Effector memory CD4-positive, alpha-beta T cell (primary cell): ENCODE results near the gene CSNK1G2.

Source experiments
- DNase-seq, 3 donors: peaks; one replicate each; pipeline ENCODE4 v3.0.0-alpha.2; 2020
- H3K27ac ChIP-seq: 2 replicates; pipeline ENCODE4 v1.7.0; 2013; ENCODE audit warnings: mild to moderate bottlenecking, low read length, moderate library complexity; ENCODE audit not compliant: insufficient read depth, poor library complexity, severe bottlenecking
- H3K27me3 ChIP-seq: replicated peaks from 2 replicates; pipeline ENCODE4 v1.7.0; 2013; ENCODE audit warnings: mild to moderate bottlenecking, low read length; ENCODE audit not compliant: insufficient read depth, control insufficient read depth, poor library complexity, severe bottlenecking
- H3K36me3 ChIP-seq: 2 replicates; pipeline ENCODE4 v1.7.0; 2013; ENCODE audit warnings: mild to moderate bottlenecking, low read length, moderate library complexity; ENCODE audit not compliant: control insufficient read depth, insufficient read depth
- H3K4me1 ChIP-seq: 2 replicates; pipeline ENCODE4 v1.7.0; 2013; ENCODE audit warnings: low read length, mild to moderate bottlenecking; ENCODE audit not compliant: control insufficient read depth, insufficient read depth, poor library complexity, severe bottlenecking
- H3K4me3 ChIP-seq: 2 replicates; pipeline ENCODE4 v1.7.0; 2013; ENCODE audit warnings: low read length, low read depth, mild to moderate bottlenecking; ENCODE audit not compliant: insufficient read depth, poor library complexity, severe bottlenecking
- H3K9me3 ChIP-seq: 2 replicates; pipeline ENCODE4 v1.7.0; 2013; ENCODE audit warnings: mild to moderate bottlenecking, low read length, moderate library complexity; ENCODE audit not compliant: control insufficient read depth

CSNK1G2 gene

DNA sequence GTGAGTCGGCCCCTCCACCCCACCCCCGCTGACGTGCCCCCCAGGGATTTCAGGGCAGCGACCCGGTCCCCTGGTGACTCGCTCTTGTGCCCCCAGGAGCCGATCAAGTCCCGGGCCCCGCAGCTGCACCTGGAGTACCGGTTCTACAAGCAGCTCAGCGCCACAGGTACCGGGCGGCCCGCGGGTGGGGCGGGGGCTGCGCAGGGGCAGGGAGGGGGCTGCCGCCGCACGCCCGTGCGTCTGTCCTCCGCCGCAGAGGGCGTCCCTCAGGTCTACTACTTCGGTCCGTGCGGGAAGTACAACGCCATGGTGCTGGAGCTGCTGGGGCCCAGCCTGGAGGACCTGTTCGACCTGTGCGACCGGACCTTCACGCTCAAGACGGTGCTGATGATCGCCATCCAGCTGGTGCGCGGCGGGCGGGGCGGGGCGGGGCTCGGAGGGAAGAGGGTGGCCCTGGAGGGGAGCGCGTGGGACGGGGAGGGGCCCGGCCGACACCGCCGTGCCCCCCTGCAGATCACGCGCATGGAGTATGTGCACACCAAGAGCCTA is 37.4 kb downstream of the CSNK1G2 start:
- Histone ChIP-seq H3K27ac (no peak overlapping the region), H3K4me3 (no peak overlapping the region), H3K36me3 (peaks cover 51% of the 10 kb centered on the region), H3K4me1 (no peaks in the 10 kb centered on the region), H3K27me3 (no peaks in the 10 kb centered on the region), H3K9me3 (no peaks in the 10 kb centered on the region)
- DNase-seq: no peak

DNA sequence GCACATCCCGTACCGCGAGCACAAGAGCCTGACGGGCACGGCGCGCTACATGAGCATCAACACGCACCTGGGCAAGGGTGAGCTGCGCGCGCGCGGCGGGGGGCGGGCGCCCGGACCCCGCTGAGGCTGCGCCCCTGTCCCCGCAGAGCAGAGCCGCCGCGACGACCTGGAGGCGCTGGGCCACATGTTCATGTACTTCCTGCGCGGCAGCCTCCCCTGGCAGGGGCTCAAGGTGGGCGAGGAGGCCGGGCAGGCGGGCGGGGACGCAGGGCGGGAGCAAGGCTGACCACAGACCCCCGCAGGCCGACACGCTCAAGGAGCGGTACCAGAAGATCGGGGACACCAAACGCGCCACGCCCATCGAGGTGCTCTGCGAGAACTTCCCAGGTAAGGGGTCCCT is 38.0 kb downstream of the CSNK1G2 start:
- Histone ChIP-seq H3K36me3 (peaks cover 51% of the 10 kb centered on the region), H3K9me3 (no peaks in the 10 kb centered on the region), H3K27ac (no peak overlapping the region), H3K27me3 (no peaks in the 10 kb centered on the region), H3K4me1 (no peaks in the 10 kb centered on the region), H3K4me3 (no peak overlapping the region)
- no peak for DNase-seq

GRCh38 chr19:1979642-1980041 is 38.7 kb downstream of the CSNK1G2 start:
- H3K36me3 ChIP-seq: peaks cover 54% of the 10 kb centered on the region
- no peaks in the 10 kb centered on the region for H3K27me3 ChIP-seq
- no peak overlapping the region for H3K27ac ChIP-seq
- H3K4me1 ChIP-seq: no peaks in the 10 kb centered on the region
- no peak overlapping the region for H3K4me3 ChIP-seq
- H3K9me3 ChIP-seq: no peaks in the 10 kb centered on the region
- no peak for DNase-seq

DNA sequence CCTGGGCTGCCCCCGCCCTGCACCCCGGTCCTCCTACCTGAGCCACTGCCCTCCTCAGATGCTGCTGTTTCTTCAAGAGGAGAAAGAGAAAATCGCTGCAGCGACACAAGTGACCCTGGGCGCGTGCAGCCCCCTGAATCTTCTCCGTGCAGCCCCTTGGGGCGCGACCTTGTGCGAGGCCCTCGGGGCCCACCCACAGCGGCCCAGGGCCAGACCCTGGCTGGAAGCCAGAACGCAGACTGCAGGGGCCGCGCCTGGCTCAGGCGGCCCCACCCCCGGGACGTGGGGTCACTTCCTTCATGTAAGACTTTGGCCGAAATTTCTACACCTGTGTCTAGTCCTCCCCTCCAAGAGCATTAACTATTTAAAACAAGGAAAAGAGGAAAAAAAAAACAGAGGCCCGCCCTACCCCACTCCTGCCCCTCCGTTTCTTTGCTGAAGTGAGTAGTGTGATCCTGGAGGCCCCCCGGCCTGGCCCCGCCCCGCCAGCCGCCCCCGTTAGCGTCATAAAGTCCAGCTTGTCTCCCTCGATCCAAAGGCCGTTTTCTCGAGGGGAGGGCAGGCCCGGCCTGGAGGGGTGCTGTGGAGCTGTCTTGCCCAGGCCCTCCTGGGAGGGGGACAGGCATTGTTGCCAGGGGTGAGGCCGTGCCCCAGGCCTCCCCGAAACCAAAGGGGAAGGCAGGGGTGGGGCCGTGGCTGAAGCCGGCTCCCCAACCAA is 39.3 kb downstream of the CSNK1G2 start:
- no peaks in the 10 kb centered on the region for H3K9me3 ChIP-seq
- no peak overlapping the region for H3K4me3 ChIP-seq
- H3K27ac ChIP-seq: no peak overlapping the region
- peaks cover 52% of the 10 kb centered on the region for H3K36me3 ChIP-seq
- no peaks in the 10 kb centered on the region for H3K27me3 ChIP-seq
- no peak for DNase-seq
- H3K4me1 ChIP-seq: no peaks in the 10 kb centered on the region

GRCh38 chr19:1980809-1981181 is 39.8 kb downstream of the CSNK1G2 start:
- no peaks in the 10 kb centered on the region for H3K27me3 ChIP-seq
- H3K4me1 ChIP-seq: no peaks in the 10 kb centered on the region
- H3K4me3 ChIP-seq: no peak overlapping the region
- no peaks in the 10 kb centered on the region for H3K9me3 ChIP-seq
- H3K27ac ChIP-seq: no peak overlapping the region
- DNase-seq: no peak
- H3K36me3 ChIP-seq: peaks cover 54% of the 10 kb centered on the region

- no peaks in the 10 kb centered on the region for H3K4me1 ChIP-seq
- no peak overlapping the region for H3K4me3 ChIP-seq
- DNase-seq: no peak
- peaks cover 58% of the 10 kb centered on the region for H3K36me3 ChIP-seq
- no peaks in the 10 kb centered on the region for H3K9me3 ChIP-seq
- H3K27ac ChIP-seq: no peak overlapping the region
- H3K27me3 ChIP-seq: no peaks in the 10 kb centered on the region
These were observed 40.3 kb downstream of the CSNK1G2 start for GRCh38 chr19:1981253-1981652.

DNA sequence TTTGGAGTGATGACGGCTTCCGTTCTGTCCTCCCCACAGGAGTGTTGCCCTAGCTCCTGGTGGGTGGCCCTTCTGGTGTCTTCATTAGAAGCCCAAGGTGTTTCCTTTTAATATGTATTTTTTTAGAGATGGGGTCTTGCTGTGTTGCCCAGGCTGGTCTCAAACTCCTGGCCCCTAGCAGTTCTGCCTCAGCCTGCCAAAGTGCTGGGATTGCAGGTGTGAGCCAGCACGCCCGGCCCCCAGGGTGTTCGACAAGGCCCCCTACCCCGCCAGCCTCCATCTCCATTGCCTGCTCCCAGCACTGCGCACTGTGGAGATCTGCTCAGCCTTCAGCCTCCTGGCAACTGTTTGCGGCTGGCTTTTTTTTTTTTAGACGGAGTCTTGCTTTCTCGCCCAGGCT is 43.4 kb downstream of the CSNK1G2 start:
- Histone ChIP-seq H3K36me3 (peaks cover 67% of the 10 kb centered on the region), H3K4me3 (no peak overlapping the region), H3K27ac (no peak overlapping the region)

DNA sequence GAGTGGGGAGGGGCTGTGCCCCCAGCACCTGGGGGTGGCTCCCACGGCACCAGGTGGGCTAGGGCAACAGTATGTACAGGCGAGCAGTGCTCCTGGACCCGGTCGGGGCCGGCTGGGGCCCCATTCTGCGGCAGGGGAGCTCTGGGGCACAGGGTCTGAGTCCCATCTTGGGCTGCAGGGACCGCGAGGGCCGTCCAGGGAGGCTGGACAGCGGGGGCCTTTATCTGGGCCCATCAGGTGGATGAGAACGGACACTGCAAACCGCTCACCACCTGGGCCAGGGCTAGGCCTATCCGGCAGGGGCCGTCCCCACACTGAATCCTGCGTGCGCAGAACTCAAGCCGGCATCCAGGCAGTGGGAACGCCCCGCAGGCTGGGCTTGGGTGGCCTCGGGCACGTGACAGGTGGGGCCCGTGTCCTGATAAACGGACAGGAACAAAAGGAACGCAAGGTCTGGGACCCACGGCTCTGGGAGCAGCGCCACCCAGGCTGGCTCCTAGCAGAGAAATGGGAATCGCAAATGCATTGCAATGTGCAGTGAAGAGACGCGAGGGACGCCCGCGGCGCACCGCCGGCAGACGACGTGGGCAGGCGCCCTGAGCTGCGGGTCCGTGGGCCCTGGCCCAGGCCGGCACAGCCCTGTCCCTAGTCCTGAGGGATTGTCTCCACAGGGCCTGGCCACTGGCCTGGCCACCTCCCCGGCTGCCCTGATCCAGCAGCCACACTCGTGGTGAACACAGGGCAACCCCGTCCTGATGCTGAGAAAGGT is 44.8 kb downstream of the CSNK1G2 start:
- no peaks in the 10 kb centered on the region for H3K9me3 ChIP-seq
- H3K4me3 ChIP-seq: no peak overlapping the region
- H3K27me3 ChIP-seq: no peaks in the 10 kb centered on the region
- no peaks in the 10 kb centered on the region for H3K4me1 ChIP-seq
- no peak overlapping the region for H3K27ac ChIP-seq
- H3K36me3 ChIP-seq: peaks cover 67% of the 10 kb centered on the region
- no peak for DNase-seq

More for the DNA sequence above, 43.4 kb downstream of the CSNK1G2 start:
- Histone ChIP-seq H3K27me3 (no peaks in the 10 kb centered on the region), H3K9me3 (no peaks in the 10 kb centered on the region), H3K4me1 (no peaks in the 10 kb centered on the region)
- no peak for DNase-seq

DNA sequence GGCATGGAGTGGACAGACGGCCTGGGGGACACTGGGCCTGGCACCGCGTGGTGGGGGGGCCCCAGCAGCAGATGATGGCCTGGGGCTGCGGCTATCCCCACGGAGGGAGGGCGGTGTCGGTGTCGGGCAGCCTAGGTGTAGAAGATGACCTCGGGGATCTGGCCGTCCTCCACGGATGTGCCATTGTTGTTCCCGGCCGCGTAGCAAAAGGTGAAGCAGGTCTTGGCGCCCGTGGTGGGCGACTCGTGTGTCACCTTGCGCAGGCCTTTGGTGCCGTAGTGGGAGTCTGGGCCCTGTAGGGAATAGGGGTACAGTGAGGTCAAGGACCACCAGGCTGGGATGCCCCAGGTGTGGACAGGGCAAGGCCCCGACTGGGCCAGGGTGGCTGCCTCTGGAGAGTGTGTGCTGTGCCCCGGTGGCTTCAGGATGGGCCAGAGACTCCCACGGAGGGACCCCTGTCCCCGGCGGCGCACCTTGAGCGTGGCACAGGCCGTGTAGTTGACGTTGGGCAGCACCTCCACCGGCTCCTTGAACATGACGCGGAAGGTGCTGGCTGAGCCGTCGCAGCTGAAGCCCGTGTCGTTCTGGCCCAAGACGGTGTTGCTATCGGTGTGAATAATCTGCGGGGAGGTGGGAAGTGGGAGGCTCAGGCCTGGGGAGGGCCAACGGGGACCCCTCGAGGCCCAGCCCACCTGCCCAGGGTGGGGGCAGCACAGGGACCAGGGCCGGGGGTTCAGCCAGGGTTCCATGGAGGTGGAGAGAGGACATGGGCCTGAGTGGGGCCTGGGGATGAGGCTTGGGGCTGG is 45.6 kb downstream of the CSNK1G2 start:
- H3K4me1 ChIP-seq: no peaks in the 10 kb centered on the region
- no peak for DNase-seq
- no peaks in the 10 kb centered on the region for H3K27me3 ChIP-seq
- no peaks in the 10 kb centered on the region for H3K9me3 ChIP-seq
- peaks cover 68% of the 10 kb centered on the region for H3K36me3 ChIP-seq
- H3K4me3 ChIP-seq: no peak overlapping the region
- H3K27ac ChIP-seq: no peak overlapping the region
